Measurements from ENCODE around the gene QRICH2.

DNA sequence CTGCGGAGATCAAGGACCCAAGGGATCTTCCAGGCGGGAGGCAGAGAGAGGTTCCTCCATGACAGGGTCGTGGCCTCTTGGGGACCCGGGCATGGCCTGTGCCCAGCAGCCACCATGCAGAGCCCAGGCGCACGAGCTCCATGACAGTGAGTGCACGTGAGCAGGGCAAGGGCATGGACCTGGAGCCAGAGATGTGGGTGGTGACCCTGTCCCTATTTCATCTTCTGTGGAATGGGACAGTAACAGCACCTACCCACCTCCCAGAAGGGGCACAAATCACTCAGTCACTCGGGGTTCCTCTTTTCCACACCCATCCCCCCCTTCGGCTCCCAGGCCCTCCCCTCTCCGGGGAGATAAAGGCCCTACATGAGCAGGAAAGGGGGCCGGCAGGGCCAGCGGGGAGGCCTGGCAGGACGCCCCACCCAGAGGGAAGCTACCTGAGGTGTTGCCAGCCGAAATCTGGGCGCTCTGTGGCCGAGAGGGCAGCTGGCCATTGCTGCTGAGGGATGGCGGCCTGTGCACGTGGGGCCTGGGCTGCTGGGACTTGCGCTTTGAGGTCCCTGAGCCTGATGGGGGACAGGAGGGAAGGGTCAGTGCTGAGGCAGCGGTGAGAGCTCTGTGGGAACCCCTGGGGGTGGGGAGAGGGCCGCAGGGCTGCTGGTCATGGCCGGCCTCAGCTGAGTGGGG lies 32.6 kb downstream of the QRICH2 start:
- TF ChIP-seq, protein P1, sequence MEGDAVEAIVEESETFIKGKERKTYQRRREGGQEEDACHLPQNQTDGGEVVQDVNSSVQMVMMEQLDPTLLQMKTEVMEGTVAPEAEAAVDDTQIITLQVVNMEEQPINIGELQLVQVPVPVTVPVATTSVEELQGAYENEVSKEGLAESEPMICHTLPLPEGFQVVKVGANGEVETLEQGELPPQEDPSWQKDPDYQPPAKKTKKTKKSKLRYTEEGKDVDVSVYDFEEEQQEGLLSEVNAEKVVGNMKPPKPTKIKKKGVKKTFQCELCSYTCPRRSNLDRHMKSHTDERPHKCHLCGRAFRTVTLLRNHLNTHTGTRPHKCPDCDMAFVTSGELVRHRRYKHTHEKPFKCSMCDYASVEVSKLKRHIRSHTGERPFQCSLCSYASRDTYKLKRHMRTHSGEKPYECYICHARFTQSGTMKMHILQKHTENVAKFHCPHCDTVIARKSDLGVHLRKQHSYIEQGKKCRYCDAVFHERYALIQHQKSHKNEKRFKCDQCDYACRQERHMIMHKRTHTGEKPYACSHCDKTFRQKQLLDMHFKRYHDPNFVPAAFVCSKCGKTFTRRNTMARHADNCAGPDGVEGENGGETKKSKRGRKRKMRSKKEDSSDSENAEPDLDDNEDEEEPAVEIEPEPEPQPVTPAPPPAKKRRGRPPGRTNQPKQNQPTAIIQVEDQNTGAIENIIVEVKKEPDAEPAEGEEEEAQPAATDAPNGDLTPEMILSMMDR (IDR thresholded peaks at IDR 0.05; ENCODE audit: low read depth, low read length, missing input control) = no peak
- TF ChIP-seq TAF1 (conservative IDR thresholded peaks at IDR 0.05) (no peak), SP1 (IDR thresholded peaks at IDR 0.05) (no peak), MAX (IDR thresholded peaks at IDR 0.05) (no peak), YY1 (IDR thresholded peaks at IDR 0.05) (no peak), ZBTB33 (IDR thresholded peaks at IDR 0.05) (no peak), RAD21 (IDR thresholded peaks at IDR 0.05) (no peak)

All from liver (tissue), 3 donors.